Measurements from ENCODE around the gene DIS3L2.

DIS3L2 gene

DNA sequence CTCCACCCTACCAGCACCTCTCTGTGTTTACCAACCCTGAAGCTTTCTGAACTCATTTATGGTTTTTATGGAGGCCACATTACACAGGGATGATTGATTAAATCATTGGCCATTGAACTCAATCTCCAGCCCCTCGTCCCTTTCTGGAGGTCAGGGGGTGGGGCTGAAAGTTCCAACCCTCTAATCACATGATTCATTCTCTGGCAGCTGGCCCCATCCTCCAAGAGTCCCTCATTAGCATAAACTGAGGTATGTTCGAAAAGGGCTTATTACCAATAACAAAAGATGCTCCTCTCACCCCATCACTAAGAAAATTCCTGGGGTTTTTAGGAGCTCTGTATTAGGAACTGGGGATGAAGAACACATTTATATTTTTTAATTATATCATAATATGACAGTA, 92.3 kb downstream of the DIS3L2 start:
- DNase-seq (ENCODE audit: low read depth in 2 of 2): no peak

DNA sequence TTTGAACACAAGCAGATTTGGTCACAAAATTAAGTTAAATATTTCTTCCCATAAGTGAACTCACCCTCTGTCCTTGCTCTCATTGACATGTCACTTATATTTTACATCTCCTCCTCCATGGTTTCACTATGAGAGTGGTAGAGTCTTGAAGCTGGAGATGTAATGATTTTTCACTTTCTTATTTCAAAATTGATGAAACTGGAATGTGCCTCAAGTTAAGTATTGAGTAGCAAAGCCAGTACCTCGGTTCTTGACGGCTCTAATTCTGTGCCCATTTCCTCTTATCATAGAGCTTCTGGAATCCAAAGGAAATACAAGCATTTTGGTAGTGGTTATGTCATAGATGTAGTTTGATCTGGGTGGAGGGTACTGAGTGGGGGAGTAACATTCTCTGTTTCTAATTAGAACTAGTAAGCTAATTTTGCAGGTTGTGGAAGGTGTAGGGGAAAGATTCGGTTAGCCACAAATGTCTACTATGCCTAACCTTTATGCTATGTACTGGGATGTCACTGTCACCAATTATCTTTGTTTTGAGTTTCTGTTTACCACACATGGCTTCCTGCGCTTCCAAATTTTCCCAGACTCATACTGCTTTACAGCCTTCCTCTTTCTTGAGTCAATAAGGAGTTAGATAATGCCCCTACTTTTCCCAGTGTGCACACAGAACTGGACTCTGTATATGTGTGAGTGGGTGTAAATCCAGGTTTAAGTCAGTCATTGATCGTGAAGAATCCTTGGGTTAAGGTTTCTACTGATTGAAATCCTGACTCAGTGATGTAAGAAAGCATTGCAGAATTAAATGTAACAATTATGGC, 96.8 kb downstream of the DIS3L2 start:
- DNase-seq (ENCODE audit: low read depth in 2 of 2): no peak

DNA sequence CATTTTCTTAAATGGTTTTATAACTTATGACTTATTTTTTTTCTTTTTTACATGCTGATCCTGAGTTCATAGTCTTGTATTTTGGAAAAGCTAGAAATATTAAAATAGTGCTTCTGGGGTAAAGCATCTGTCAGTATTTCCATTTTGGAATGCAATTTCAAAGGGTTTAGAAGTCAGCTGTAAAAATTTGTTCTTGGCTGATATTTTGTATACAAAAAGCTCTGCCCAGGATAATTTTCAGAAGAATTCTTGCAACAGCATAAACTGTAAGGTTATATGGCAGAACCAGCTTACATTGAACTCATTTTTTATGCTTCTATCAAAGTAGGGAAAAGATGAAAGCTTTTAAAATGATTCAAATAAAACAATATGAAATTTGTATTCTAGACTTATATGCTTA, 97.4 kb downstream of the DIS3L2 start:
- no peak for DNase-seq (ENCODE audit: low read depth in 2 of 2)

DNA sequence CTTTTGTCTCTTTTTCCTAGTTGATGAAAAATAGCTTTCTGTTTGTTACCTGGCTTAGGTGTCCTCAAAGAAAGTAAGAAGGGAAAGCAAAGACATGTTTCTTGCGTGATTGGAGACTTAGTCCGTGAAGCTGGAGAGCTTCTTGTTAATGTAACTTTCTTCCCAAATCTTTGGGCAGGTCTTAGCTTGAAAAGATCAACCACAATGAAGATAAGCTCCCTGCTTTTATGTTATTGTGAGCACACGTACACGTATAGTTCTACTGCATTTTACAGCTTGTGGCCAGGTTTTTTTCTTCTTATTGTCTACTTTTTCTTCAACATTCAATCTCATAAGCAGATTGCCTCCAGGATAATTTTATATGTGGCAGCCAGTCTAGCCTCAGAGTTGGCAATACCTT, 99.8 kb downstream of the DIS3L2 start:
- no peak for DNase-seq (ENCODE audit: low read depth in 2 of 2)

DNA sequence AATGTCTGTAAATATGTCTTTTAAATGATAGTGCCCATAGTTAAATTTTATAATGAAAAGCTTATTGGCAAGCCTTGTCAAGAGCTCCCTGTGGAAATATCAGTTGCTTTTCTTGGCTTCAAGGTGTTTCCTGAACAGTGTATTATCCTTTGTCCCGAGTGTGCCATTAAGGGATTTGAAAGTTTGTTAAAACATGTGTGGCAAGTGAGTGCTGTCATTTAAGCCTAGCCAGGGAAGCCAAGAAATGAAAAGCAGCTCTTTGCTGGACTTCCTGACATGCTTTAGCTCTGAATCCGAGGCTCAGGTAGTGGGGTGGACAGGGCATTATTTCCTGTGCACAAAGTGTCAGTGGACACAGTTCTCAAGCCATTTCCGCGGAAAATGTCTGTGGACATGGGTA, 111.5 kb downstream of the DIS3L2 start:
- no peak for DNase-seq (ENCODE audit: low read depth in 2 of 2)

DNA sequence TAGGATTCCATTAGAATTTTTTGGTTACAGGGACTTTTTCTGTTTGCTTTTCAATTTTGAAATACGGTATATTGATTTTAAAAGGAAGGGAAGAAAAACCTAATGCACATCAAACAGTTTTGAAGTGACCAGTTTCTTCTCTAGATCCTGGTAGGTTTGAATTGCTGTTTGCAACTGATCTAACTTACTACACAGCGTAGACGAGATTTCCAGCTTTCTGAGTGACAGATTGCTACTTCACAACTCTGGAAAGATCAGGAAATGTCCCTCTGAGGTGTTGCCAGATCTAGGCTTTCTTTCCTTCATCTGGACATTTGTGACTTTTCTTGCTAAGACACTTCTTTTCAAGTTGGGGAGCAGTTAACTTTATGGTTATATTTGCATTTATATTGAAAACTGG, 112.2 kb downstream of the DIS3L2 start:
- DNase-seq (ENCODE audit: low read depth in 2 of 2): no peak

DNA sequence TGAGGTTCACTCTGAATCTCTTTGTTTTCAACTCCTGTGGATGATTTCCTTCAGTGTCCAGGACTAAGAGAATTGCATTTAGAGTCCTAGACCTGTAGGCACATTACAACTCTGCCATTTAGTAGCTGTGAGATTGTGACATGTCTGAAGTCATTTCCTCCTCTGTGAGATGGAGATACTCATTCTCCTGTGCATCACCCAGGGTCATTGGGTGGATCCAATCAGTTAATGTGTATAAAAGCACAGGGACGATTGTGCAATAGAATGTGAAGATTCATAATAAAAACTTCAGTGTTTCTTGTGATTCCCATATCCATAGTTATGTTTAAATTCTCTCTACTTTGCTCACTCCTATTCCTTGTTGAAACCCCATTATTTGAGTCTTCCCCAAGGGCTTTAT, 113.6 kb downstream of the DIS3L2 start:
- DNase-seq (ENCODE audit: low read depth in 2 of 2): no peak

DNA sequence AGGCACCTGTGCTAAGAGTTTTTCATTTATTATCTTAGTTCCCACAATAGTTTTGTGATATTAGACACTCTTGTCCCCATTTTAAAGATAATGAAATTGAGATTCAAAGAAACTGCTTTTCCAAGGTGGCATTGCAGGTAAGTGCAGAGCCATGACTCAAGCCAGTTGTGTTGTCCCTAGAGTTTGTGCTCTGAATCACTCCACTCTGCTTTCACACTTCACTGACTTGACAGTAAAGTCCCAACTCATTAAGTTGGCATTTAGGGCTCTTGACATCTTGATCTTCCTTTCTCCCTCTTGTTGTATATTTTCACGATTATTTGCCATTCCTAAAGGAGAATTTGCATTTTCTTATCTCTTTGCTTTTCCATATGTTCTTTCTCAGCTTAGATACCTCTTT, 114.3 kb downstream of the DIS3L2 start:
- no peak for DNase-seq (ENCODE audit: low read depth in 2 of 2)

DNA sequence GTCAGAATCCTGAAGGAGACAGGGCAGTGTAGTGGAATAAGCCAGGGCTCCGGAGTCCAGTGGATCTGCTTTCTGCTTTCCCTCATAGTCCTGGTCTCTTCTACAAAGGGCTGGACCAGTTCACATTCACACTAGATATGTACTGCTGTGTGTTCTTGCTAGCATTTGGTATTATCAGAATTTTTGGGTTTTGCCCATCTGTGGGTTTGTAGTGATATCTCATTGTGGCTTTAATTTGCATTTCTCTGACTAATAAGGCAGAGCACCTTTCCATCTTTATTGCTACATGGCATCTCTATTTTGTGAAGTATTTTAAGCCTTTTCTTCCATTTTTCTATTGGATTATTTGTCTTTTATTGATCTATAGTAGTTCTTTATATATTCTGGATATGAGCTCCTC, 114.8 kb downstream of the DIS3L2 start:
- no peak for DNase-seq (ENCODE audit: low read depth in 2 of 2)

DNA sequence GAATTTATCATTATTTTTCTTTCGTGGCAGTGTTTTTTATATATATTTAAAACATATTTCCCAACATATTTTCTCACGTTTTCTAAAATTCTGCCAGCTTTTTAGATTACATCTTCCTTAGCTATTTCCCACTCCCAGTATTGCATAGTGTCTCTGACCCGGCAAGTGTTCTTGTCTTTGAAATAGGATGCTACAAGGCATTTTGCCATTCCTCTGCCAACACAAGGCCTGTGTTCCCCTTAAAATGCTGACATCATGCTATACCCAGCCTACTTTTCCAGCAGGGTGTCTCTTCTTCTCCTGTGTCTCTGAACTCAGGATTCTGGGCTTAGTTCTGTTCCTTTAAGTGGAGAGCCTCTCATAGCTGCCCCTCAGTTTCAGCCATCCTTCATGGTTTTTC, 115.2 kb downstream of the DIS3L2 start:
- no peak for DNase-seq (ENCODE audit: low read depth in 2 of 2)

DNA sequence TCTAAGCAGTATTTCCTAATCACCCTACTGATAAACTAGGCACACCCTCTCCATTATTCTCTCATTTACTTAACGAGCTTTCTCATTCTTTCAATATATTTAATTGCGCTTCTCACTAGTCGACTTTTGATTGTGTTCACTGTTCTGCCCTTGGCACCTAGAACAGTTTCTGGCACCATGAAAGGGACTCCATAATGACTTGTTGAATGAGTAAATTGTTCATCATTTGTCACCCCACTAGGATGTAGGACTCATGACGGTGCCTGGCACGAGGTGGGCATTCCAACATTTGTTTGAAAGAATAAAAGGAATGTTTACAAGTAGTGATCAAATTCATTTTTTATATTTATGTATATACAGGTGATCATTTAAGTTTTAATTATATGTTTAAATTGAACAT, 123.7 kb downstream of the DIS3L2 start:
- DNase-seq (ENCODE audit: low read depth in 2 of 2): no peak

DNA sequence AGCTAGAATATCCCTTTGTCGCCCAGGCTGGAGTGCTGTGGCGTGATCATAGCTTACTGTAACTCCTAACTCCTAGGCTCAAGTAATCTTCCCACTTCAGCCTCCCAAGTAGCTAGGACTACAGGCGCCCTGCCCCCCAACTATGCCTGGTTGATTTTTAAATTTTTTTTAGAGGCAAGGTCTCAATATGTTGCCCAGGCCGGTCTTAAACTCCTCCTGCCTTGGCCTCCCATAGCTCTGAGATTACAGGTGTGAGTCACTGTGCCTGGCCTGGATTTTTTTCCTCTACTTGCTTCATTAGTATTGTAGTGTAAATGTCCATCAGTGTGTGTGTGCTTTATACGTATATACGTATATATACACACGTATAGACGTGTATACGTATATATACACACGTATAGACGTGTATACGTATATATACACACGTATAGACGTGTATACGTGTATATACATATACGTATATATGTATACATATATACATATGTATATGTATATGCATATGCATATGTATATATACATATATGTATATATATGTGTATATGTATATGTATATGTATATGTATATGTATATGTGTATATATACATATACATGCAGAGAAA, 124.4 kb downstream of the DIS3L2 start:
- DNase-seq (ENCODE audit: low read depth in 2 of 2): no peak

DNA sequence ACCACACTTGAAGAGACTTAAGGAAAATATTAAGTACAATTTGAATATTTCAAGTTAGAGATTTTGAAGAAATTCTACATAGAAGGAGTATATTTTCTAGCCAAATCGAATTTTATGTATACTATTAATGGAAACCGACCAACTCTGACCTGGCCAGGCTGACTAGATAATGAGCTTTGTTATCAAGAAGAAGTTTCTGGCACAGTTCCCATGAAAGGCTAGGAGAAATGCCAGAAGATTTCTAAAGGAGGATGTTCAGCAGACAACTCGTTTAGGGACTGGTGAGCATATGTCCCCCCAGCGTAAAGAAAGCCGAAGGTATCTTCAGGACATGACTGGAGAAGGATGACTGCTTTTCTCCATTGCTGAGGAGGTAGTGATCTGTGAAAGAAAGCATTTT, 127.3 kb downstream of the DIS3L2 start:
- DNase-seq (ENCODE audit: low read depth in 2 of 2): no peak

DNA sequence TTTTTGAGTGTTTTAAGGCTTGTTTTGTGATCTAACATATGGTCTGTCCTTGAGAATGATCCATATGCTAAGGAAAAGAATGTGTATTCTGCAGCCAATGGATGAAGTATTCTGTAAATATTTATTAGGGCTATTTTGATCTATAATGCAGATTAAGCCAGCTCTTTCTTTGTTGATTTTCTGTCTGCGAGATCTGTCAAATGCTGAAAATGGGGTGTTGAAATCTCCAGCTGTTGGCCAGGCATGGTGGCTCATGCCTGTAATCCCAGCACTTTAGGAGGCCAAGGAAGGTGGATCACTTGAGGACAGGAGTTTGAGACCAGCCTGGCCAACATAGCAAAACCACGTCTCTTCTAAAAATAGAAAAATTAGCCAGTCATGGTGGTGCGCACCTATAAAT, 132.7 kb downstream of the DIS3L2 start:
- no peak for DNase-seq (ENCODE audit: low read depth in 2 of 2)

DNA sequence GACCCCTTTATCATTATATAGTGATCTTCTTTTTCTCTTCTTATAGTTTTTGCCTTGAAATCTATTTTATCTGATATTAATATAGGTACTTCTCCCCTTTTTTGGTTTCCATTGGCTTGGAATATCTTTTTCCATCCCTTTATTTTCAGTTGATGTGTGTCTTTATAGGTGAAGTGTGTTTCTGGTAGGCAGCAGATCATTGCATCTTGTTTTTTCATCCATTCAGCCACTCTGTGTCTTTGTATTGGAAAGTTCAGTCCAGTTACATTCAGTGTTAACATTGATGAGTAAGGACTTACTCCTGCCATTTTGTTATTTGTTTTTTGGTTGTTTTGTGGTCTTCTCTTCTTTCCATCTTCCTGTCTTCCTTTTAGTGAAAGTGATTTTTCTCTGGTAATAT, 133.4 kb downstream of the DIS3L2 start:
- DNase-seq (ENCODE audit: low read depth in 2 of 2): no peak

DNA sequence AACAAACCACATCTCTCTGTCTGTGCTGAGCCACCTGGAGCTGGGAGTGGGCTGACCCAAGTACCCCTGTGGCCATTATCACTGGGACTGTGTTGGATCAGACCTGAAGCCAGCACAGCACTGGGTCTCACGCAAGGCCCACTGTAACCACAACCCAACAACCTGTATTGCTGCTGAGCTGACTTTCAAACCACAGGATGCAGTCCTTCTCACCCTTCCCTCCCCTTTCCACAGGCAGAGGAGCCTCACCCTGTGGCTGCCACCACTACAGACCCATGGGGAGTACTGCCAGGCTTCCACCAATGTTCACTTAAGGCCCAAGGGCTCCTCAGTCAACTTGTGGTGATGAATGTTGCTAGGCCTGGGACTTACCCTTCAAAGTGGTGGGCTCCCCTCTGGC, 135.7 kb downstream of the DIS3L2 start:
- no peak for DNase-seq (ENCODE audit: low read depth in 2 of 2)

DNA sequence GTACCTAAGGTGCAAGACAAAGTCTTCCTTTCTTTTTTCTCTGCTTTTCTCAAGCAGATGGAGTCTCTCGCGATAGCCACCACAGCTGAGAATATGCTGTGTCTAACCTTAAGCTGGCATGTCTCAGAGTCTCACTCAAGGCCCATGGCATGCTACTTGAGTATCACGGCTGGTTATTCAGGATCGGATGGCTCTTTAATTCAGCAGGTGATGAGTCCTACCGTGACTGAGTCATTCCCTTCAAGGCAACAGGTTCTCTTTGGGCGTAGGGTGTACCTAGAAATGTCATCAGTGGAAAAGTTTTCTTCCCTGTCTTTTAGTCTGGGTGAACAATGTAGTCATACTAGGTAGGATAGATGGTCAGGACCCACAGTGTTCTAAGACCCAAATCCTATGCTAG, 136.2 kb downstream of the DIS3L2 start:
- DNase-seq (ENCODE audit: low read depth in 2 of 2): no peak

DNA sequence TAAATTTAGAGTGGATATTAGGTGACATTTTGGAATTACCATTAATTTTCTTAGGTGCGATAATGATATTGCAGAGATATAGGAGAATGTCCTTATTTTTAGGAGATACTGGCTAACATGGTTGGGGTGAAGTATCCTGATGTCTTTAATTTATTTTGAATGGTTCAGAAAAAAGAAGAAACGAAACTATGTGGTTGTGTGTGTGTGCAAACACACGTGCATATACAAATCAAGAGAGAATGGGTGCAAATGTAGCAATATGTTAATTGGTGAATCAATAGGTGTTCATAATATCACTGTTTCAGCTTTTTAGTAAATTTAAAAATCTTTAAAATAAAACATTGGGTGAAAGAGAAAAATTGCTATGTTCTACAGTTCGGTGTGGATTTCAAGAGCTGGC, 140.9 kb downstream of the DIS3L2 start:
- DNase-seq (ENCODE audit: low read depth in 2 of 2): no peak

DNA sequence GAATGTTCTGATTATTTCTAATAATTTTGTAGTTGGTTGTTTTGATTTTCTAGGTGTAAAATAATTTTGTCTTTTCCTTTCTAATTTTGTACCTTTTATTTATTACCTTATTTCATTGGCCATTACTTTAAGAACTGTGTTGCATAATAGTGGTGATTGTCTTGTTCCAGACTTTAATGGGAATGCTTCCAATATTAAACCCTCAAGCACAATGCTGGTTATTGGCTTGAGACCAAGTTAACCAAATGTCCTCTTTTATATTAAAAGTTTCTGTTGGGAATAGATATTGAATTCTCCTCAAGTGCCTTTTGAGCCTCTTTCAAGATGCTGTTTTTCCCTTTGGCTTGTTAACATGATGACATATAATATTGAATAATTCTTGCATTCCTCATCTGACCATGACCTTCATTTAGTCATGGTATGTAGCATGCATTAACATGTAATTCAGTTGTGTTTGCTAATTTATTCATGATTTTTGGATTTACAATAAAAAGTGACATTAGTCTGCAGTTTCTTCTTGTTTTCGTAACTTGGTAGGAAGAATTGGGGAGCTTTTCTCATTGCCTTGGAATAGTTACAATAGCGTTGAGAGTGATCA, 141.7 kb downstream of the DIS3L2 start:
- peak in 1 of 2 experiments; percentile 8 for DNase-seq (ENCODE audit: low read depth in 2 of 2)

DNA sequence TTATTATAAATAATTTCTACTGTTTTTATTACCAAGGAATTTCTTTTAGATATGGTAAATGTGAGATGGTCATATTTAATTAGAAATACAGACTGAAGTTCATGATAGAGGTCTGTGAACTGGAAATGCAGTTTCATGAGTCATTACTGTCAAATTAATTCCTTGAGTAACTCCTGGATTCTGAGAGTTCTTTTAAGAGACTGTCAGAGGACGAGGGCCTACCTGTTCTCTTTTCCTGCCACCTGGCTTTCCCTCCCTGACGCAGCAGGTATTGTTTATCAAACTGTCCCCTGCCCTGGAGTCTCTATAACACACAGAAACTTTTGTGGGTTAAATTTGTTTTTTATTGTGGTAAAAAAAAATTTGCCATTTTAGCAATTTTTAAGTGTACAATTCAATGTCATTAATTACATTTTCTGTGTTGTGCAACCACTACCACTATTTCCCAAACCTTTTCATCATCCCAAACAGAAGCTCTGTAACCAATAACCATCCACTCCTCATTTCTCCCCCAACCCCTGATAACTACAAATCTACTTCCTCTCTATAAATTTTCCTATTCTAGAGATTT, 142.6 kb downstream of the DIS3L2 start:
- no peak for DNase-seq (ENCODE audit: low read depth in 2 of 2)

DNA sequence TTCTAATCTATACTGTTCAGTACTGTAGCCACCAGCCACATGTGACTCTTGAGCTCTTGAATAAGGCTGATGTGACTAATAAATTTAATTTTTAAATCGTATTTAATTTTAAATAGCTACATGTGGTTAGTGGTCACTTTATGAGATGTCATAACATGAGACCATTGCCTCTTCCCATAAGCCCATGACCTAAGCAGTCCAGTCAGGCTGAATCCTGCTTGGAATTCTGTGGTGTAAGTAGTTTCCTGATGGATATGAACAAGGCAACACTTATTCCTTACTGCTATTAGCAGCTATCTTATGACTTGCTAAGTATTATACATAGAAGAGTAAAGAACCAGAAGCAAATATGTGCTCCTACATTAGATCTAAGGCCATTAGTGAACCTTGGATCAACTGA, 150.0 kb downstream of the DIS3L2 start:
- DNase-seq (ENCODE audit: low read depth in 2 of 2): no peak

DNA sequence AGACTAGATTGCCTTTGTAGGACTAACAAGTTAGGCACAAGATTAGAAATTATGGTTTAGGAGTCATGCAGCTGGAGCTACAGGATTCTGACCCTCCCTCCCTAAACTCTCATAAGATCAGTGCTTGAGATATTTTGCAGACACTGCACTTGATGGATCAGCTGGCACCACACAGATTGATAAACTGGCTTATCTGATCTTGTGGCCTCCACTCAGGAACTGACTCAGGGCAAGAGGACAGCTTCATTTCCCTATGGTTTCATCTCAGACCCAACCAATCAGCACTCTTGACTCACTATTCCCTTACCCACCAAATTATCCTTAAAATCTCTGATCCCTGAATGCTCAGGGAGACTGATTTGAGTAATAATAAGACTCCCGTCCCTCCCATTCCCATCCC, 152.3 kb downstream of the DIS3L2 start:
- no peak for DNase-seq (ENCODE audit: low read depth in 2 of 2)

Data from fibroblast of skin of left quadriceps (primary cell).